ENCODE data around the gene EHMT1.

EHMT1 gene

GRCh38 chr9:137764981-137765380, 146.2 kb downstream of the EHMT1 start:
- Histone ChIP-seq H3K27ac (no peak overlapping the region), H3K27me3 (no peaks in the 10 kb centered on the region), H3K4me3 (no peak overlapping the region), H3K4me1 (no peaks in the 10 kb centered on the region), H3K36me3 (peaks cover 35 to 76% (median 68%) of the 10 kb centered on the region in 3 donors), H3K9me3 (no peaks in the 10 kb centered on the region)
- TF ChIP-seq CTCF (IDR thresholded peaks at IDR 0.05), result no peak
- no peak for DNase-seq
- intact Hi-C loops (cut with DNase I; ENCODE audit: low total_unique reads), result no loop called here

GRCh38 chr9:137765536-137765935, 146.7 kb downstream of the EHMT1 start:
- H3K4me1 ChIP-seq, result no peaks in the 10 kb centered on the region
- intact Hi-C loops (cut with DNase I; ENCODE audit: low total_unique reads), result no loop called here
- no peak overlapping the region for H3K4me3 ChIP-seq
- no peak for DNase-seq
- H3K9me3 ChIP-seq, result no peaks in the 10 kb centered on the region
- no peak overlapping the region for H3K27ac ChIP-seq
- H3K27me3 ChIP-seq, result no peaks in the 10 kb centered on the region
- TF ChIP-seq CTCF (IDR thresholded peaks at IDR 0.05), result no peak
- H3K36me3 ChIP-seq, result peaks cover 39 to 76% (median 69%) of the 10 kb centered on the region in 3 donors

GRCh38 chr9:137771580-137771979, 152.8 kb downstream of the EHMT1 start:
- Histone ChIP-seq H3K9me3 (no peaks in the 10 kb centered on the region), H3K27me3 (no peaks in the 10 kb centered on the region), H3K27ac (no peak overlapping the region), H3K36me3 (peaks cover 44 to 75% (median 60%) of the 10 kb centered on the region in 3 donors), H3K4me1 (no peaks in the 10 kb centered on the region), H3K4me3 (no peak overlapping the region)
- intact Hi-C loops (cut with DNase I; ENCODE audit: low total_unique reads), result no loop called here
- no peak for DNase-seq
- no peak for TF ChIP-seq CTCF (IDR thresholded peaks at IDR 0.05)

GRCh38 chr9:137772281-137772873, 153.6 kb downstream of the EHMT1 start:
- no peaks in the 10 kb centered on the region for H3K27me3 ChIP-seq
- H3K4me1 ChIP-seq, result no peaks in the 10 kb centered on the region
- no peak overlapping the region for H3K4me3 ChIP-seq
- H3K36me3 ChIP-seq, result peaks cover 48 to 75% (median 62%) of the 10 kb centered on the region in 3 donors
- no peak for DNase-seq
- H3K27ac ChIP-seq, result no peak overlapping the region
- H3K9me3 ChIP-seq, result no peaks in the 10 kb centered on the region
- no peak for TF ChIP-seq CTCF (IDR thresholded peaks at IDR 0.05)
- intact Hi-C loops (cut with DNase I; ENCODE audit: low total_unique reads), result no loop called here

- Histone ChIP-seq H3K4me3 (no peak overlapping the region), H3K36me3 (peaks cover 61 to 94% (median 76%) of the 10 kb centered on the region in 3 donors), H3K27ac (no peak overlapping the region), H3K4me1 (no peaks in the 10 kb centered on the region), H3K9me3 (no peaks in the 10 kb centered on the region), H3K27me3 (no peaks in the 10 kb centered on the region)
- DNase-seq, result no peak
- no peak for TF ChIP-seq CTCF (IDR thresholded peaks at IDR 0.05)
- intact Hi-C loops (cut with DNase I; ENCODE audit: low total_unique reads), result no loop called here
Measured at GRCh38 chr9:137774775-137775386, 156.1 kb downstream of the EHMT1 start.

Measured in tibial artery (tissue), 4 donors.